Gastrocnemius medialis (tissue), 4 donors: Measurements from ENCODE around the gene MAP2K5.

Experiments
- CTCF ChIP-seq, 5 experiments: fragments of 450-650 bp in 3 of 5; fragments of 200-600 bp in 2 of 5; sonication (generic) in 2 of 5; IDR thresholded peaks in 4 of 5; conservative IDR thresholded peaks in 1 of 5; 1 replicate in 4 of 5; 2 replicates in 1 of 5; pipeline ENCODE4 v1.5.1; 2016 to 2019; ENCODE audit warnings: antibody characterized with exemption in 5 of 5, mild to moderate bottlenecking in 3 of 5, moderate library complexity in 3 of 5
- POLR2A ChIP-seq, 2 donors: fragments of 450-650 bp; IDR thresholded peaks; one replicate each; pipeline ENCODE4 v1.6.1; 2017; ENCODE audit warnings: antibody characterized with exemption in 2 of 2, mild to moderate bottlenecking in 2 of 2, moderate library complexity in 2 of 2

GRCh38 chr15:67505675-67506572 is 36.6 kb upstream of the MAP2K5 start:
- TF ChIP-seq POLR2A (IDR thresholded peaks at IDR 0.05) (no peak), CTCF (IDR thresholded peaks at IDR 0.05 in 4 of 5, conservative IDR thresholded peaks at IDR 0.05 in 1 of 5) (no peak)
